ENCODE data around the gene ABHD5. TPM values are rescaled to one million over a fixed set of nuclear protein-coding genes. Genes with fewer than 3 reads are reported as not detected.
A peak's percentile ranks its signal among the peaks of the same experiment; 100 is the strongest.

Gene ABHD5
- total and polyA plus RNA-seq, 2 of the 13 experiments (the other 11 are each of a cell fraction or from before 2014, with no cell fraction given): 4.5 to 13.3 TPM

GRCh38 chr3:43695443-43695842 is 4.7 kb downstream of the ABHD5 start:
- TF ChIP-seq GATAD2A (CRISPR knock-in tag; IDR thresholded peaks at IDR 0.05) (peak; percentile 77), RARA (CRISPR knock-in tag; IDR thresholded peaks at IDR 0.05) (0 out of 2 replicates have a peak, but pooled peaks have one; percentile 20), CEBPB (IDR thresholded peaks at IDR 0.05; ENCODE audit: borderline replicate concordance, low read depth, low read length) (peak; percentile 87), ZNF883 (CRISPR knock-in tag; IDR thresholded peaks at IDR 0.05; ENCODE audit: not compliant biosample characterization) (no peak), NR3C1 (CRISPR knock-in tag; IDR thresholded peaks at IDR 0.05) (no peak), ATF4 (CRISPR knock-in tag; IDR thresholded peaks at IDR 0.05) (peak in 1 of 2 experiments; percentile 72; a peak in 2 of 4 replicates), BCL6 (CRISPR knock-in tag; IDR thresholded peaks at IDR 0.05) (peak; percentile 60), ARID5B (CRISPR knock-in tag; IDR thresholded peaks at IDR 0.05) (peak; percentile 33; the same call in 1 of the 2 replicates), FOXA3 (CRISPR knock-in tag; IDR thresholded peaks at IDR 0.05) (peak; percentile 49; the same call in 1 of the 2 replicates), KLF16 (CRISPR knock-in tag; IDR thresholded peaks at IDR 0.05) (peak in 1 of 2 experiments; percentile 52; a peak in 1 of 4 replicates), PHF21A (CRISPR knock-in tag; IDR thresholded peaks at IDR 0.05) (no peak), CEBPG (CRISPR knock-in tag; IDR thresholded peaks at IDR 0.05) (peak; percentile 77)
- Histone ChIP-seq H3K36me3 (replicated peaks in 1 of 2; ENCODE audit: control insufficient read depth in 1 of 2, insufficient read depth in 2 of 2, low read length in 2 of 2) (peaks cover 0 to 3% of the 10 kb centered on the region in 2 experiments; a peak in 1 of 5 replicates), H3K27me3 (ENCODE audit: control insufficient read depth in 1 of 2, insufficient read depth in 2 of 2, low read length in 2 of 2) (no peaks in the 10 kb centered on the region), H3K79me2 (ENCODE audit: insufficient read depth, low read length) (peaks cover 12% of the 10 kb centered on the region), H3K9me3 (ENCODE audit: low read length) (no peaks in the 10 kb centered on the region), H3K27ac (ENCODE audit: extremely low read length, insufficient read depth, low read length) (no peak overlapping the region), H3K4me2 (ENCODE audit: low read depth, low read length) (no peak overlapping the region), H2AFZ (ENCODE audit: low read length) (no peak overlapping the region), H3K4me1 (ENCODE audit: insufficient read depth, low read length) (peaks cover 62% of the 10 kb centered on the region), H3K4me3 (replicated peaks in 1 of 3; ENCODE audit: insufficient read depth in 1 of 3, low read depth in 2 of 3, low read length in 3 of 3) (no peak overlapping the region), H4K20me1 (ENCODE audit: insufficient read depth, low read length) (no peaks in the 10 kb centered on the region; the same call in 1 of the 2 replicates), H3K9ac (ENCODE audit: insufficient read depth, low read depth, low read length) (no peak overlapping the region)
- POLR2A ChIA-PET: no interaction called here
- BruUV-seq (replicated peaks): no TSS peak
- CTCF ChIA-PET (ENCODE audit: low intra/inter-chr PET ratio, low total read pairs): no interaction called here
- WGBS (ENCODE audit: low lambda C conversion rate): 80% methylated on average over 2 of the region's 2 CpGs
- in situ Hi-C loops (cut with HindIII; ENCODE audit: extremely low pct_ligation_motif_present, low pct_unique_long_range_greater_than_20kb): no loop called here
- FAIRE-seq (no peak), DNase-seq (ENCODE audit: low spot score) (no peak), ATAC-seq (no peak)
- intact Hi-C loops (cut with micrococcal nuclease; ENCODE audit: unreplicated experiment): no loop called here

Measured in HepG2 (cell line).